Esophagus muscularis mucosa (tissue), 4 donors: ENCODE measurements around the gene CDHR2.

Source experiments
- EP300 ChIP-seq: sonication (generic); formaldehyde crosslinking; IDR thresholded peaks from one replicate; pipeline ENCODE4 v1.6.1; 2017; ENCODE audit warnings: antibody characterized with exemption
- POLR2A ChIP-seq: fragments of 450-650 bp; IDR thresholded peaks from one replicate; pipeline ENCODE4 v1.6.1; 2017; ENCODE audit warnings: antibody characterized with exemption, moderate library complexity, mild to moderate bottlenecking, low read depth
- TF ChIP-seq, protein P1 (sequence below), 3 experiments: fragments of 200-600 bp in 2 of 3; fragments of 450-650 bp in 1 of 3; sonication (generic) in 2 of 3; IDR thresholded peaks; one replicate each; pipeline ENCODE4 v1.5.1; 2017 to 2019; ENCODE audit warnings: antibody characterized with exemption in 3 of 3, mild to moderate bottlenecking in 2 of 3, moderate library complexity in 1 of 3

- no peak for TF ChIP-seq POLR2A
- TF ChIP-seq, protein P1, sequence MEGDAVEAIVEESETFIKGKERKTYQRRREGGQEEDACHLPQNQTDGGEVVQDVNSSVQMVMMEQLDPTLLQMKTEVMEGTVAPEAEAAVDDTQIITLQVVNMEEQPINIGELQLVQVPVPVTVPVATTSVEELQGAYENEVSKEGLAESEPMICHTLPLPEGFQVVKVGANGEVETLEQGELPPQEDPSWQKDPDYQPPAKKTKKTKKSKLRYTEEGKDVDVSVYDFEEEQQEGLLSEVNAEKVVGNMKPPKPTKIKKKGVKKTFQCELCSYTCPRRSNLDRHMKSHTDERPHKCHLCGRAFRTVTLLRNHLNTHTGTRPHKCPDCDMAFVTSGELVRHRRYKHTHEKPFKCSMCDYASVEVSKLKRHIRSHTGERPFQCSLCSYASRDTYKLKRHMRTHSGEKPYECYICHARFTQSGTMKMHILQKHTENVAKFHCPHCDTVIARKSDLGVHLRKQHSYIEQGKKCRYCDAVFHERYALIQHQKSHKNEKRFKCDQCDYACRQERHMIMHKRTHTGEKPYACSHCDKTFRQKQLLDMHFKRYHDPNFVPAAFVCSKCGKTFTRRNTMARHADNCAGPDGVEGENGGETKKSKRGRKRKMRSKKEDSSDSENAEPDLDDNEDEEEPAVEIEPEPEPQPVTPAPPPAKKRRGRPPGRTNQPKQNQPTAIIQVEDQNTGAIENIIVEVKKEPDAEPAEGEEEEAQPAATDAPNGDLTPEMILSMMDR (IDR thresholded peaks at IDR 0.05): no peak
- TF ChIP-seq EP300: no peak
Observed at GRCh38 chr5:176562189-176562588, 13.0 kb downstream of the CDHR2 start.
